Stimulated activated CD8-positive, alpha-beta memory T cell treated with anti-CD3 and anti-CD28 coated beads, Interleukin-4, amount 100 ng/mL, for 1 hour (primary cell): Measurements from ENCODE around the gene ZNF484.
"Not testable (repeated sequence)": the region's sequence is repeated elsewhere in the genome, so short reads cannot be mapped to it uniquely, and the experiment has no call there.

Experiments
- DNase-seq, 2 donors: peaks; one replicate each; pipeline ENCODE4 v3.0.0-alpha.2; 2020; ENCODE audit warnings: low read depth in 2 of 2, low spot score in 1 of 2

Gene ZNF484

DNA sequence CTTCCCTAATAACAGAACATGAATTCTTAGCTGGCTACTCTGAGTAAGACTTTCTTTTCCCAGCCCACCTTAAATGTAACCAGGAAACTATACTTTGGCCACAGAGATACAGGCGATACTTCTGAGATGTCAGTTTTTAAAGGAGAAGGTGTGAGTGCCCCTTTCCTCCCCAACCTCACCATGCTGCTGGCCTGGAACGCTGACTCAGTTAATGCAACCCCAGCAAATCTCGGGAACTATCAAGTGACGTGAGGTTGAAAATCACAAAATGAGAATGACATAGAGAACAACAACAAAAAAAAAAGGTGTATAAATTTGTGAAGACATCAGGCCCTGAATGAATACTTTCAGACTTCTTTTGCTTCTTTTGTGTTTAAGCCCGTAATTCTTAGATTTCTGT, 13.7 kb downstream of the ZNF484 start:
- no peak for DNase-seq

DNA sequence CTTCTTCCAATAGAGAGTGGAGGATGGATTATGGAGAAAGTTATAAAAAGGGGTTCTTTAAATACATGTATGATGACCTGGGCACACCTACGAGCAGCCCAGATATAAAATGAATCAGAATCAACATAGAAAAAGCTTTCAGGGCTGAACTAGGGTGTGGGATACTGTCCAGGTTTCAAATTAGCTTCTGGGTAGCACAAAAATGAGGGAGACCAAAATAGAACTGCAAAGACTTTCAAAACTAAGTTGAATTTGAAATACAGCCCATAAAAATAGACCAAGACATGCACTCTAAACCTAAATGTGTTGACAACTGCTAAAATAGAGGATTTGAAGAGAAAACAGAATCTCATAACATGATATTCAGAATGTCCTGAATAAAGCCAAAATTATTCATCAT, 17.0 kb downstream of the ZNF484 start:
- no peak for DNase-seq

DNA sequence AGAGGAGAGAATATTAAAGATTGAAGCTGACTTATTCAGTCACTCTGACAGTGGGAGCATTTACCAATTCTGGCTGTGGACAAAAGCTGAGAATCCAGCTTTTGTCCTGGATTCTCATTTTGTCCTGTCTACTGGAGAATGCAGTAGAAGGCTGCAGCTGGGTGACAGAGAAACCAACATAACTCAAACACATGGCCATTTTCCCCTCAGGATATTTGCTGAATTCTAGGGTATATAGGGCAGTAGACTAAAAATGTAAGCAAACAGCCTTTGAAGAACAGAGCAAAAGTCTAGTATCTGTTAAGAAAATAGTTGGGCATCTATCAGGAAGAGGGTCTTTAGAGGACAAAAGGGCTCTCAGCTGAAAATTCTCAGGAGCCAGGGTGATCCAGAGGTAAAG, 20.6 kb downstream of the ZNF484 start:
- no peak for DNase-seq

- no peak for DNase-seq
Measured at GRCh38 chr9:92853716-92854115, 24.1 kb downstream of the ZNF484 start.

DNA sequence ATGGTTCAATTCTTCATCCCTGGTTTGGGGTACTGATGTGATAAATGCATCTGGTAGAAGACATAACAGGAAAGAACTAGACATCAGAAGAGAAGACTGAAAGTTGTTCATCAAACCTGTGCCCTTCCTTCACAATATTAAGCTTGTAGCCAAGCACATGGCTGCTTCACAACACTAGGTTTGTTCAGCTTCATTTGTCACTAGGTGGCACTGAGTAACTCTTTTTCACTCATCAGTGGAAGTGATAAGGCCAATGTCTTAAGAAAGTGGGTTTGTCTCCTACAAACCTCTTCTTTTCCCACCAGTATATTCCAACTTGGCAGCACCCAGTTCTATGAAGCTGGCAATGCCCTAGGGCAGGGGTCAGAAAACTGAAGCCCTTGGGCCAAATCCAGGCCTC, 26.9 kb downstream of the ZNF484 start:
- DNase-seq = no peak

- DNase-seq = not testable (repeated sequence)
Measured at GRCh38 chr9:92848740-92849139, 29.1 kb downstream of the ZNF484 start.

GRCh38 chr9:92846662-92847145, 31.1 kb downstream of the ZNF484 start:
- no peak for DNase-seq

DNA sequence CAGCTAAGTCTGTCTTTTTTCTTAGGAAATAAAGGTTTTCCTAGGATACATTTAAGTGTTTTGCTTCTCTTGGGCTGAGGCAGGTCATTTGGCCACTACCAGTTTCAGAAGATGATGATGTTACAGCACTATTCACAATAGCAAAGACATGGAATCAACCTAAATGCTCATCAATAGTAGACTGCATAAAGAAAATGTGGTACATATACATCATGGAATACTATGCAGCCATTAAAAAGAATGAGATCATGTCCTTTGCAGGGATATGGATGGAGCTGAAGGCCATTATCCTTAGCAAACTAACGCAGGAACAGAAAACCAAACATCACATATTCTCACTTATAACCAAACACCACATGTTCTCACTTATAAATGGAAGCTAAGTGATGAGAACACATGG, 39.4 kb downstream of the ZNF484 start:
- DNase-seq = not testable (repeated sequence)

DNA sequence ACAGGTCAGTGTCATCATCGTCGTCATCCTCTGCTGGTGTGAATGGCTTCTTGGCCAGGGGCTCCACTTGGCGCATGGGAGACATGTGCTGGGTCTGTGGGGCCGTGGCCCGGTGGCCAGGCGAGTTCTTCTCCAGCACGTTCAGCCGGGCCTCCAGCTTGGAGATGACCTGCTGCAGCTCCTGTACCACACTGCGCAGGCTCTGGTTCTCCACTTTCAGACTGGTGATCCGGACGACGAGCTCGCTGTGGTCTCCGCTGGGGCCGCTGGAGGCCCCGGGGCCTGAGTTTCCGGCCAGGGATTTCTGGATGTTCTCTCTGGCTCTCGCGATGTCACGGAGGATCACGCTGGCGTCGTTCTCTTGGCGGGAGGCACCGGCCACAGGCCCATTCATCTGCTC, 40.6 kb downstream of the ZNF484 start:
- DNase-seq = no peak

- no peak for DNase-seq
Measured at GRCh38 chr9:92829420-92829819, 48.4 kb downstream of the ZNF484 start.

DNA sequence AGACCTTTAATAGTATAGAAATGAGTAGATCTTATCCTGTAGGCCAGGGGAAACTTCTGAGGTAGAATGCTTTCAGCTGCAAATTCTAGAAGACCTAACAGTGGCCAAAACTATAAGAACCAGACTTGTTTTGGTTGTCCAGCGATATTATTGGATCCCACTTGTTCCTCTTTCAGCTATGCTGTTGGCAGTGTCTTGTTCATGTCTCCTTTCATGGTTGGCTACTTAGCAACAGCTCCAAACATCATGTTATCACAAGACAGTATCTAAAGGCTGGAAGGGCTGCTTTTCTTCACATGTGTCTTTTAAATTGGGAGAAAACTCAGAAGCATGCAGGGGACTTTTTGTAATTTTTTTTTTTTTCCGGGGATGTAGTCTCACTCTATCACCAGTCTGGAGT, 52.8 kb downstream of the ZNF484 start:
- not testable (repeated sequence) for DNase-seq

DNA sequence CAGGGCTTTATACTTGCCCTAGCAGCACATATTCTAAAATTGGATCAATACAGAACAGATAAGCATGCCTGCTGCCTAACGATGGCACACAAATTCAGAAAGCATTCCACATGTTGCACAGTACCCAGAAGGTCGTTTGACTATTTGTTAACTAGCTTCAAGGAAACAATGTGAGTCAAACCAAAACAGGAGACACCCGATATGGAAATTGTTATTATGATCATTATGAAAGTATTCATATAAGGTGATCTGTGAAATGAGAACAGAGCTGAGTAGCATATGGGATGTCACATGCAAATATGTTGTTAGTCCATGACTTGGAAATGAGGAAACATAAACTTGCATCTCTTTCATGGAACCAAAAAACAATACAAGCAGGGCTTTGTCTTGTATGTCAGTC, 56.9 kb downstream of the ZNF484 start:
- DNase-seq = no peak

DNA sequence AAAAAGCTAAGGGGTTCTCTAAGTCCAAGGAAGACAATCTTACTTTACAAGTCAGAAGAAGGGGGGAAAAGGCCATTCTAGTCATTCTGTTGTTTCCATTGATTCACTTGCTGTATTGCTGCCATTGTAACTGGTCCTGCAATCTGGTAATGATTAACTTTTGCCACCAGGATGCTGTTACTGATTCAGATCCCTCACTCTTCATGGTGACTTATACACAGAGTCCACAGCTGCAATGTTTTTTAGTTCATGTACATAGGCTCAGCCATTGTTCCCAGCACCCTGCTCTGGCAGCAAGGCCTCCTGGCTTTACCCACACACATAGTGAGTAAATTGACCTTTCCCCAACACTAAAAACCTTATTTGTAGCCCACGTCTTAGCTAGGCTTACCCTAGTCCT, 57.9 kb downstream of the ZNF484 start:
- DNase-seq = not testable (repeated sequence)

- not testable (repeated sequence) for DNase-seq
Measured at GRCh38 chr9:92809629-92810326, 68.1 kb downstream of the ZNF484 start.

GRCh38 chr9:92808726-92809451, 68.9 kb downstream of the ZNF484 start:
- peak in 1 of 2 donors; percentile 7 for DNase-seq

- peak in 1 of 2 donors; percentile 8 for DNase-seq
Measured at GRCh38 chr9:92807757-92808725, 69.8 kb downstream of the ZNF484 start.

GRCh38 chr9:92807031-92807756, 70.6 kb downstream of the ZNF484 start:
- DNase-seq = no peak

- no peak for DNase-seq
Measured at GRCh38 chr9:92804727-92805126, 73.1 kb downstream of the ZNF484 start.

DNA sequence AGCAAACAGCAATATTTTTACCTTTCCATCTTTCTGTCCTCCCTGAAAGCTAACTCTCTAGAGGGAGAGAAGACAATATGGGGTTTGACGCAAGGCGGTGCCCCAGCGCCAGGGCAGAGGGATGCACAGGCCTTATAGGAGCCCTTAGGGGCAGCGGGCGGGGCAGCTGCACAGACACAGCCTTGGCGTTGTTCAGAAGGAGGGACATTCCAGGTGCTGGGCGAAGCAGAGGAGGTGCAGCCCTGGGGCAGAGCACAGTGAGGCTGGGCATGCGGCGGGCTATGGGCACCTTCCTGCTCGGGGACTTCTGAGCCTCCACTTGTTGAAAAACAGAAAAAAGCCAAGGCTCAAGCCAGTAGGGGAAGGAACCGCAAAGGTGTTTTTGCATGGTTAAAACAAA, 79.5 kb downstream of the ZNF484 start:
- no peak for DNase-seq

DNA sequence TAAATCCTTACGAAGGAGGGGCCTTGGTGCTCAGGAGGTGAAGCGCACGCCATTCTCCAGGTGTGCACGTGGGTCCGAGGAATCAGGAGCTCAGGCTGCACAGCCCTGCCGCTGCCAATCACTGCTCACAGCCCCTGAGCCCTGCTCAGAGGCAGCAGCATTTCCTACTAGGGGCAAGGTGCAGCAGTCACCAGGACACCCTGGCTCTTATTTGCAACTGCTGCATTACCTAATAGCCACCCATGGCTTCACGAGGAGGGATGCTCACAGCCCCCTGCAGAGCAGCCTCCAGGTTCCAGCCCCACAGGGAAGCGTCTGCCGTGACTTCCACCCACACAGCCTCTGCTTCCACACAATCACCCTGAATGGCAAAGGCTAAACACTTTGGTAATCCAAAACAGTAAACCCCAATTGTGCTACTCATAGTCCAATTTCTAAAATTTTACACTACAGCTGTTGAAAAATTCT, 81.5 kb downstream of the ZNF484 start:
- DNase-seq = not testable (repeated sequence)
